Vagina (tissue), 2 donors: Measurements from ENCODE around the gene C2CD2. TPM values are rescaled to one million over a fixed set of nuclear protein-coding genes. Genes with fewer than 3 reads are reported as not detected.

Experiments
- DNase-seq, 2 donors: peaks; one replicate each; pipeline ENCODE4 v3.0.0-alpha.2; 2017; ENCODE audit errors: extremely low spot score in 2 of 2
- H3K27ac ChIP-seq: fragments of 200-600 bp; sonication (generic); one replicate; pipeline ENCODE4 v1.5.1; 2019
- H3K27me3 ChIP-seq: fragments of 200-600 bp; sonication (generic); one replicate; pipeline ENCODE4 v1.5.1; 2019
- H3K36me3 ChIP-seq, 2 donors: fragments of 200-600 bp; sonication (generic); one replicate each; pipeline ENCODE4 v1.5.1; 2017 to 2019
- H3K4me1 ChIP-seq: fragments of 200-600 bp; sonication (generic); one replicate; pipeline ENCODE4 v1.5.1; 2019
- H3K4me3 ChIP-seq, 2 donors: fragments of 200-600 bp; sonication (generic); 1 replicate in 1 of 2; 2 replicates in 1 of 2; pipeline ENCODE4 v1.5.1; 2016 to 2019
- H3K9me3 ChIP-seq: fragments of 200-600 bp; sonication (generic); one replicate; pipeline ENCODE4 v1.5.1; 2019
- CTCF ChIP-seq, 3 experiments: fragments of 450-650 bp in 2 of 3; fragments of 200-600 bp in 1 of 3; sonication (generic) in 1 of 3; IDR thresholded peaks; one replicate each; pipeline ENCODE4 v1.5.1; 2017 to 2019; ENCODE audit warnings: antibody characterized with exemption in 3 of 3, mild to moderate bottlenecking in 2 of 3, moderate library complexity in 2 of 3
- POLR2A ChIP-seq, 2 donors: fragments of 450-650 bp; IDR thresholded peaks; one replicate each; pipeline ENCODE4 v1.6.1; 2017; ENCODE audit warnings: antibody characterized with exemption in 2 of 2, mild to moderate bottlenecking in 2 of 2, moderate library complexity in 2 of 2
- POLR2AphosphoS5 ChIP-seq, 2 donors: sonication (generic); formaldehyde crosslinking; IDR thresholded peaks; one replicate each; pipeline ENCODE4 v1.9.0; 2017; ENCODE audit warnings: antibody characterized with exemption in 2 of 2, mild to moderate bottlenecking in 2 of 2, low read depth in 1 of 2; ENCODE audit not compliant: insufficient read depth in 1 of 2
- intact Hi-C: fragments of 100-400 bp; cut with DNase I; formaldehyde crosslinking; loops from one replicate; pipeline ENCODE4 v1.15.1; 2023
- total RNA-seq: library from RNA; depleted of rRNA; stranded (reverse); fragments of >200 nt; gene quantifications from one replicate; pipeline ENCODE4 v1.2.3, GENCODE V29; 2016

The C2CD2 gene
- total RNA-seq, 1 donor from 2014 or later, result 36.1 TPM

GRCh38 chr21:41943851-41944250 lies 10.0 kb downstream of the C2CD2 start:
- H3K36me3 ChIP-seq, result peaks cover 0 to 12% of the 10 kb centered on the region in 2 donors
- intact Hi-C loops, result no loop called here
- no peak for TF ChIP-seq POLR2A (IDR thresholded peaks at IDR 0.05)
- TF ChIP-seq CTCF (IDR thresholded peaks at IDR 0.05), result no peak
- no peak for TF ChIP-seq POLR2AphosphoS5 (IDR thresholded peaks at IDR 0.05; ENCODE audit: insufficient read depth in 1 of 2, low read depth in 1 of 2)
- no peak overlapping the region for H3K4me3 ChIP-seq
- H3K27ac ChIP-seq, result no peak overlapping the region
- no peak for DNase-seq
- H3K27me3 ChIP-seq, result no peaks in the 10 kb centered on the region
- H3K9me3 ChIP-seq, result no peaks in the 10 kb centered on the region
- H3K4me1 ChIP-seq, result peaks cover 13% of the 10 kb centered on the region

GRCh38 chr21:41942457-41942856 lies 11.4 kb downstream of the C2CD2 start:
- TF ChIP-seq POLR2A (IDR thresholded peaks at IDR 0.05) (no peak), POLR2AphosphoS5 (IDR thresholded peaks at IDR 0.05; ENCODE audit: insufficient read depth in 1 of 2, low read depth in 1 of 2) (no peak), CTCF (IDR thresholded peaks at IDR 0.05) (no peak)
- peaks cover 0 to 13% of the 10 kb centered on the region in 2 donors for H3K36me3 ChIP-seq
- H3K27me3 ChIP-seq, result no peaks in the 10 kb centered on the region
- H3K4me3 ChIP-seq, result no peak overlapping the region
- no peaks in the 10 kb centered on the region for H3K4me1 ChIP-seq
- intact Hi-C loops, result no loop called here
- DNase-seq, result no peak
- H3K9me3 ChIP-seq, result no peaks in the 10 kb centered on the region
- no peak overlapping the region for H3K27ac ChIP-seq

- no peak overlapping the region for H3K4me3 ChIP-seq
- no peaks in the 10 kb centered on the region for H3K4me1 ChIP-seq
- intact Hi-C loops, result no loop called here
- H3K27me3 ChIP-seq, result no peaks in the 10 kb centered on the region
- no peak for TF ChIP-seq POLR2AphosphoS5 (IDR thresholded peaks at IDR 0.05; ENCODE audit: insufficient read depth in 1 of 2, low read depth in 1 of 2)
- no peak for TF ChIP-seq CTCF (IDR thresholded peaks at IDR 0.05)
- TF ChIP-seq POLR2A (IDR thresholded peaks at IDR 0.05), result no peak
- peaks cover 0 to 13% of the 10 kb centered on the region in 2 donors for H3K36me3 ChIP-seq
- no peak overlapping the region for H3K27ac ChIP-seq
- H3K9me3 ChIP-seq, result no peaks in the 10 kb centered on the region
- no peak for DNase-seq
These were observed 11.9 kb downstream of the C2CD2 start for GRCh38 chr21:41941941-41942340.

GRCh38 chr21:41940431-41940830 lies 13.4 kb downstream of the C2CD2 start:
- intact Hi-C loops, result no loop called here
- no peak overlapping the region for H3K27ac ChIP-seq
- DNase-seq, result no peak

More at GRCh38 chr21:41940431-41940830, 13.4 kb downstream of the C2CD2 start:
- H3K4me3 ChIP-seq, result no peak overlapping the region
- no peaks in the 10 kb centered on the region for H3K27me3 ChIP-seq
- no peaks in the 10 kb centered on the region for H3K9me3 ChIP-seq
- TF ChIP-seq POLR2AphosphoS5 (IDR thresholded peaks at IDR 0.05; ENCODE audit: insufficient read depth in 1 of 2, low read depth in 1 of 2) (no peak), POLR2A (IDR thresholded peaks at IDR 0.05) (no peak), CTCF (IDR thresholded peaks at IDR 0.05) (no peak)
- peaks cover 0 to 13% of the 10 kb centered on the region in 2 donors for H3K36me3 ChIP-seq
- H3K4me1 ChIP-seq, result no peaks in the 10 kb centered on the region
